ENCODE data around the gene ACTG2. TPM values are rescaled to one million over a fixed set of nuclear protein-coding genes. Genes with fewer than 3 reads are reported as not detected.

Gene ACTG2
- polyA plus RNA-seq, 1 donor: 5.3 TPM

- no peak for DNase-seq
Observed at GRCh38 chr2:73914667-73915066, 21.9 kb downstream of the ACTG2 start.

GRCh38 chr2:73915437-73915993 is 22.7 kb downstream of the ACTG2 start:
- no peak for DNase-seq

GRCh38 chr2:73916666-73917065 is 23.9 kb downstream of the ACTG2 start:
- DNase-seq: no peak

- DNase-seq: no peak
Observed at GRCh38 chr2:73917296-73917695, 24.5 kb downstream of the ACTG2 start.

GRCh38 chr2:73917696-73918207 is 24.9 kb downstream of the ACTG2 start:
- no peak for DNase-seq

- no peak for DNase-seq
Observed at GRCh38 chr2:73918856-73919255, 26.0 kb downstream of the ACTG2 start.

- no peak for DNase-seq
Observed at GRCh38 chr2:73919596-73920228, 26.9 kb downstream of the ACTG2 start.

GRCh38 chr2:73920577-73921545 is 28.1 kb downstream of the ACTG2 start:
- no peak for DNase-seq

GRCh38 chr2:73921581-73921980 is 28.8 kb downstream of the ACTG2 start:
- no peak for DNase-seq

GRCh38 chr2:73922681-73923080 is 29.9 kb downstream of the ACTG2 start:
- no peak for DNase-seq

GRCh38 chr2:73925033-73925704 is 32.4 kb downstream of the ACTG2 start:
- DNase-seq: no peak

GRCh38 chr2:73925853-73926492 is 33.2 kb downstream of the ACTG2 start:
- DNase-seq: no peak

GRCh38 chr2:73926493-73927327 is 33.9 kb downstream of the ACTG2 start, which contains the start of gene DGUOK:
TSS of gene DGUOK (plus strand) at chr2:73926880. CDS start at chr2:73926911, 31 bp downstream.
- DNase-seq: peak; percentile 99

GRCh38 chr2:73927344-73927743 is 34.5 kb downstream of the ACTG2 start:
- DNase-seq: no peak

GRCh38 chr2:73928963-73929347 is 36.1 kb downstream of the ACTG2 start:
- DNase-seq: no peak

GRCh38 chr2:73930386-73930785 is 37.6 kb downstream of the ACTG2 start:
- DNase-seq: no peak

- DNase-seq: no peak
Observed at GRCh38 chr2:73931531-73932500, 39.0 kb downstream of the ACTG2 start.

GRCh38 chr2:73933194-73933593 is 40.4 kb downstream of the ACTG2 start:
- no peak for DNase-seq

- no peak for DNase-seq
Observed at GRCh38 chr2:73935641-73936040, 42.8 kb downstream of the ACTG2 start.

Measured in hindlimb muscle (tissue), 1 donor.